ENCODE data around the gene NELL1. TPM values are rescaled to one million over a fixed set of nuclear protein-coding genes. Genes with fewer than 3 reads are reported as not detected.

The NELL1 gene
- total RNA-seq, 2 donors from 2014 or later: 0.09 to 0.11 TPM

- H3K27ac ChIP-seq (ENCODE audit: low read depth, low read length): no peak overlapping the region
- no peak overlapping the region for H3K9ac ChIP-seq (ENCODE audit: extremely low read depth, low read length, poor library complexity, severe bottlenecking)
- H3K27me3 ChIP-seq (ENCODE audit: control insufficient read depth, insufficient read depth, low read length, poor library complexity, severe bottlenecking): peaks cover 17% of the 10 kb centered on the region
- no peak overlapping the region for H3K27ac Mint-ChIP-seq
- no peak for DNase-seq
- H3K36me3 ChIP-seq (ENCODE audit: control insufficient read depth, insufficient read depth, low read length): no peaks in the 10 kb centered on the region
- H3K4me3 Mint-ChIP-seq: no peak overlapping the region
- WGBS, 2 experiments (ENCODE audit: insufficient coverage in 1 of 2, insufficient read length in 1 of 2): 100% methylated on average over 1 of the region's 1 CpG; no CpG with 5 or more reads in 1 of the 2 experiments
- no peaks in the 10 kb centered on the region for H3K4me1 Mint-ChIP-seq
- TF ChIP-seq, protein P1, sequence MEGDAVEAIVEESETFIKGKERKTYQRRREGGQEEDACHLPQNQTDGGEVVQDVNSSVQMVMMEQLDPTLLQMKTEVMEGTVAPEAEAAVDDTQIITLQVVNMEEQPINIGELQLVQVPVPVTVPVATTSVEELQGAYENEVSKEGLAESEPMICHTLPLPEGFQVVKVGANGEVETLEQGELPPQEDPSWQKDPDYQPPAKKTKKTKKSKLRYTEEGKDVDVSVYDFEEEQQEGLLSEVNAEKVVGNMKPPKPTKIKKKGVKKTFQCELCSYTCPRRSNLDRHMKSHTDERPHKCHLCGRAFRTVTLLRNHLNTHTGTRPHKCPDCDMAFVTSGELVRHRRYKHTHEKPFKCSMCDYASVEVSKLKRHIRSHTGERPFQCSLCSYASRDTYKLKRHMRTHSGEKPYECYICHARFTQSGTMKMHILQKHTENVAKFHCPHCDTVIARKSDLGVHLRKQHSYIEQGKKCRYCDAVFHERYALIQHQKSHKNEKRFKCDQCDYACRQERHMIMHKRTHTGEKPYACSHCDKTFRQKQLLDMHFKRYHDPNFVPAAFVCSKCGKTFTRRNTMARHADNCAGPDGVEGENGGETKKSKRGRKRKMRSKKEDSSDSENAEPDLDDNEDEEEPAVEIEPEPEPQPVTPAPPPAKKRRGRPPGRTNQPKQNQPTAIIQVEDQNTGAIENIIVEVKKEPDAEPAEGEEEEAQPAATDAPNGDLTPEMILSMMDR (conservative IDR thresholded peaks at IDR 0.05): no peak
- H3K9me3 ChIP-seq (ENCODE audit: control insufficient read depth, low read length): no peaks in the 10 kb centered on the region
- H3K9me3 Mint-ChIP-seq: no peaks in the 10 kb centered on the region
- H3K27me3 Mint-ChIP-seq (ENCODE audit: insufficient read depth): peaks cover 7% of the 10 kb centered on the region
- H3K4me3 ChIP-seq (ENCODE audit: low read length): no peak overlapping the region
- H3K36me3 Mint-ChIP-seq (ENCODE audit: low read depth): no peaks in the 10 kb centered on the region
- H3K4me1 ChIP-seq (ENCODE audit: control insufficient read depth, insufficient read depth, low read length): no peaks in the 10 kb centered on the region
Observed at GRCh38 chr11:21582791-21583190, 913.4 kb downstream of the NELL1 start.

DNA sequence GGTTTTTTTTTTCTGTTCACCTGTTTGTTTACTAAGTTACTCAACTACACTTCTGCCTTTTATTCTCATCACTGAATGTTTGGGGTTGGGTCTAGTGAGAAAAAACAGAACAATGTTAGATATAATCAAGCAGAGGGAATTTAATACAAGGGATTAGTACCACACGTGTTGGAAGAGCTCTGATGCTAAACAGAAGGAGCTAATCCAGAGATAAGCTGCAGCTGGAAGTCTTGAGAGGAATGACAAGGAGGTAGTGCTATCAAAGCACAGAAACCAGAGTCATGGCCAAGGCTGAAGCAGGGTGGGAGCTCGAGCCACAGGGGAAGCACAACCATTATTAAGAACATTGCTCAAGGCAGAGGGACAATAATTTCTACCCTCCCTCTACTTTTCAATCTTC, 919.4 kb downstream of the NELL1 start:
- 40 to 48% methylated on average over 2 of the region's 2 CpGs for WGBS, 2 experiments (ENCODE audit: insufficient coverage in 1 of 2, insufficient read length in 1 of 2)
- no peaks in the 10 kb centered on the region for H3K36me3 Mint-ChIP-seq (ENCODE audit: low read depth)
- Histone ChIP-seq H3K27me3 (ENCODE audit: control insufficient read depth, insufficient read depth, low read length, poor library complexity, severe bottlenecking) (peaks cover 19% of the 10 kb centered on the region), H3K4me1 (ENCODE audit: control insufficient read depth, insufficient read depth, low read length) (peaks cover 5% of the 10 kb centered on the region), H3K27ac (ENCODE audit: low read depth, low read length) (no peak overlapping the region), H3K4me3 (ENCODE audit: low read length) (no peak overlapping the region), H3K36me3 (ENCODE audit: control insufficient read depth, insufficient read depth, low read length) (no peaks in the 10 kb centered on the region), H3K9me3 (ENCODE audit: control insufficient read depth, low read length) (no peaks in the 10 kb centered on the region), H3K9ac (ENCODE audit: extremely low read depth, low read length, poor library complexity, severe bottlenecking) (no peak overlapping the region)
- H3K4me1 Mint-ChIP-seq: peaks cover 14% of the 10 kb centered on the region
- DNase-seq: no peak
- peaks cover 4% of the 10 kb centered on the region for H3K27me3 Mint-ChIP-seq (ENCODE audit: insufficient read depth)
- peaks cover 3% of the 10 kb centered on the region for H3K9me3 Mint-ChIP-seq
- TF ChIP-seq, protein P1 (conservative IDR thresholded peaks at IDR 0.05): no peak
- H3K4me3 Mint-ChIP-seq: no peak overlapping the region
- no peak overlapping the region for H3K27ac Mint-ChIP-seq

GRCh38 chr11:21602699-21603098, 933.3 kb downstream of the NELL1 start:
- no peaks in the 10 kb centered on the region for H3K27me3 Mint-ChIP-seq (ENCODE audit: insufficient read depth)
- no peak overlapping the region for H3K4me3 Mint-ChIP-seq
- Histone ChIP-seq H3K27ac (ENCODE audit: low read depth, low read length) (no peak overlapping the region), H3K36me3 (ENCODE audit: control insufficient read depth, insufficient read depth, low read length) (no peaks in the 10 kb centered on the region), H3K9ac (ENCODE audit: extremely low read depth, low read length, poor library complexity, severe bottlenecking) (no peak overlapping the region), H3K4me3 (ENCODE audit: low read length) (no peak overlapping the region), H3K27me3 (ENCODE audit: control insufficient read depth, insufficient read depth, low read length, poor library complexity, severe bottlenecking) (no peaks in the 10 kb centered on the region), H3K9me3 (ENCODE audit: control insufficient read depth, low read length) (no peaks in the 10 kb centered on the region), H3K4me1 (ENCODE audit: control insufficient read depth, insufficient read depth, low read length) (no peaks in the 10 kb centered on the region)
- TF ChIP-seq, protein P1 (conservative IDR thresholded peaks at IDR 0.05): no peak
- no peaks in the 10 kb centered on the region for H3K36me3 Mint-ChIP-seq (ENCODE audit: low read depth)
- no peak for DNase-seq
- H3K9me3 Mint-ChIP-seq: peaks cover 3% of the 10 kb centered on the region
- H3K27ac Mint-ChIP-seq: no peak overlapping the region
- H3K4me1 Mint-ChIP-seq: no peaks in the 10 kb centered on the region
- 97 to 100% methylated on average over 1 of the region's 1 CpG for WGBS, 2 experiments (ENCODE audit: insufficient coverage in 1 of 2, insufficient read length in 1 of 2)
